Activated CD8-positive, alpha-beta memory T cell treated with anti-CD3 and anti-CD28 coated beads, Interleukin-2, amount 50 U/mL, for 4 hours (primary cell): Measurements from ENCODE around the gene CTNND2.

Source experiments
- DNase-seq: peaks from one replicate; pipeline ENCODE4 v3.0.0-alpha.2; 2020

The CTNND2 gene

GRCh38 chr5:11904265-11904906 is at the start of gene CTNND2:
Gene CTNND2 (minus strand): TSS chr5:11904446. CDS start chr5:11903853, 593 bp downstream.
- DNase-seq: no peak

- DNase-seq: no peak
These were observed 42.1 kb upstream of the CTNND2 start for GRCh38 chr5:11946317-11946716.

GRCh38 chr5:11941566-11941965 is 37.3 kb upstream of the CTNND2 start:
- DNase-seq: no peak

GRCh38 chr5:11931638-11932037 is 27.4 kb upstream of the CTNND2 start:
- DNase-seq: no peak

GRCh38 chr5:11928909-11929308 is 24.7 kb upstream of the CTNND2 start:
- DNase-seq: no peak

GRCh38 chr5:11925701-11926100 is 21.5 kb upstream of the CTNND2 start:
- no peak for DNase-seq

- no peak for DNase-seq
These were observed 18.1 kb upstream of the CTNND2 start for GRCh38 chr5:11922394-11922793.

GRCh38 chr5:11918463-11919045 is 14.3 kb upstream of the CTNND2 start:
- DNase-seq: no peak

- DNase-seq: no peak
These were observed 5.2 kb upstream of the CTNND2 start for GRCh38 chr5:11909471-11909870.

- no peak for DNase-seq
These were observed 2.3 kb upstream of the CTNND2 start for GRCh38 chr5:11906497-11906896.

- no peak for DNase-seq
These were observed 960 bp upstream of the CTNND2 start for GRCh38 chr5:11905206-11905605.

GRCh38 chr5:11903614-11904264 is 507 bp downstream of the CTNND2 start:
- no peak for DNase-seq

GRCh38 chr5:11903121-11903613 is 1.1 kb downstream of the CTNND2 start:
- no peak for DNase-seq

- DNase-seq: no peak
These were observed 2.0 kb downstream of the CTNND2 start for GRCh38 chr5:11902201-11902619.

- DNase-seq: no peak
These were observed 5.5 kb downstream of the CTNND2 start for GRCh38 chr5:11898787-11899186.

- no peak for DNase-seq
These were observed 6.5 kb downstream of the CTNND2 start for GRCh38 chr5:11897781-11898180.

GRCh38 chr5:11894992-11895391 is 9.3 kb downstream of the CTNND2 start:
- DNase-seq: no peak

GRCh38 chr5:11892832-11893231 is 11.4 kb downstream of the CTNND2 start:
- DNase-seq: no peak

- DNase-seq: no peak
These were observed 13.5 kb downstream of the CTNND2 start for GRCh38 chr5:11890777-11891176.

GRCh38 chr5:11888221-11888620 is 16.0 kb downstream of the CTNND2 start:
- no peak for DNase-seq

GRCh38 chr5:11878814-11879213 is 25.4 kb downstream of the CTNND2 start:
- DNase-seq: no peak

- DNase-seq: no peak
These were observed 30.7 kb downstream of the CTNND2 start for GRCh38 chr5:11873587-11873986.

GRCh38 chr5:11869203-11869602 is 35.0 kb downstream of the CTNND2 start:
- no peak for DNase-seq

- no peak for DNase-seq
These were observed 40.3 kb downstream of the CTNND2 start for GRCh38 chr5:11863911-11864310.
